Measurements from ENCODE around the gene DGKI.

The DGKI gene

DNA sequence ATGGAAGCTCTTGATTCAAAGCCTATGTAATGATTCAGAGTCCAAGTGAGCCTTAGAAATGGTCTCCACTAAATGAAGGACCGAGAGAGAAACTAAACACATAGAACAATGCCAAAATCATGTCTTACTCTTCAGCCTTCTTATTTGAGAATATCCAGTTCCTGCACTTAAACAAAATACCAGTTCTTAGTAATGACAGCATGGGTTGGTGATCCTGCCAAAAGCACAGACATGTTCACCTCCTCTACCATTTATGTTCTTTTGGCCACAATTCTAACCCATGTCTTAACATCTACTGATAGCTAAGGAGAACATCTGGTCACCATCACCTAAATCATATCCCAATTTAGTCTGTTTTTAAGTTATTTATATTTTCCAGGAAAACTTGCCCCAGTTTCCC lies 263.6 kb downstream of the DGKI start:
- no peak for DNase-seq

- DNase-seq, result no peak
These were observed 266.7 kb downstream of the DGKI start for GRCh38 chr7:137579913-137580640.

DNA sequence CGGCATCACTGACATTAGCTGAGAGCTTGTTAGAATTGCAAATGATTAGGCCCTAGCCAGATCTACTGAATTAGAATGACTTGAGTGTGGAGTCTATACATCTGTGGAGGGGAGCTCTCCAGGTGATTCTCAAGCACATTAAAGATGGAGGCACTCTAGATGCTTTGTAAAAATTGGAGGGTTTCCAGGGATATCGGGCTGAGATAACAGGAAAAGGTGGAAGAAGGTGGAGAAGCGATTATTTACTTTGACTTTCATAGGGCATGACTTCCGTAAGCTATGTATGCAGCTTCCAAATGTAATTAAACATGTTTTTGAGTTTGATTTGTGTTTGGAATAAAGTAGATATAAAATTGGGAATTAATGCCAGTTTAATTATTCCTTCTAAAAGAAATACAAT lies 268.2 kb downstream of the DGKI start:
- DNase-seq, result no peak

DNA sequence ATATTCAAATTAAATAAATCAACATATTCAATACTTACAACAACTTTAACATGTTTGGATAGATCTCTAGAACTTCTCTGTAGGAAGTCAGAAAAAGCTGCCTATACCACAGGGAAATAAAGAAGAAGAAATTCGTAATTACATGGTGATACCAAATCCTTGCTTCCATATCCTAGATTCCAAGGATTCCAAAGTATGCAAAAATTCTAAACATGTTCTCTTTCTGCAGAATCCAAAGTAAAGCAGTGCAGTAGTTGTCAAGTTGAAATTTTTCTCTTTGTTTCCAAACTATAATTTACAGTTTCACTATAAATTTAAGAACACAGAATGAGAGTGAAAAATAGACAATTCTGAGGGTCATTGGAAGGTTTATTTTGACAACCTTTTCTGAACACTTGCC lies 269.6 kb downstream of the DGKI start:
- no peak for DNase-seq

GRCh38 chr7:137576481-137576880 lies 270.3 kb downstream of the DGKI start:
- DNase-seq, result no peak

GRCh38 chr7:137574812-137575211 lies 272.0 kb downstream of the DGKI start:
- DNase-seq, result no peak

- DNase-seq, result no peak
These were observed 274.6 kb downstream of the DGKI start for GRCh38 chr7:137572056-137572784.

DNA sequence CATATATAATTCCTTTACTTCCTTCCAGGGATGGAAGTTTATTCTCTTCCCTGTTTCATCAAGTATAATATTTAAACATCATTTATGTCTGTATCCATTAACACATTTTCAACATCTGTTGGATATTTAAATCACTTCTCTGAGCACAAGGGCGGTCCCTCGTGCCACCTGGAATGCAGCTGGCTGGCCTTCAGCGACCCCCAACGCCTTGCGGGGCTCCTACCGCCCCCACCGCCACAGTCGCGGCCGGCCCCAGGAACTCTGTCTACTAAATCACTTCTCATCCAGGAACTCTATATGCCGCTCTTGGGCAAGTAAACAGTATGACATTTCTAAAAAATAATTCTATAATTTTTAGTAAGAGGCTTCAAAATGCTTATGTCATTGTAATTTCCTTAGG lies 282.1 kb downstream of the DGKI start:
- no peak for DNase-seq

GRCh38 chr7:137563981-137564380 lies 282.8 kb downstream of the DGKI start:
- DNase-seq, result no peak

GRCh38 chr7:137547485-137547884 lies 299.3 kb downstream of the DGKI start:
- DNase-seq, result no peak

DNA sequence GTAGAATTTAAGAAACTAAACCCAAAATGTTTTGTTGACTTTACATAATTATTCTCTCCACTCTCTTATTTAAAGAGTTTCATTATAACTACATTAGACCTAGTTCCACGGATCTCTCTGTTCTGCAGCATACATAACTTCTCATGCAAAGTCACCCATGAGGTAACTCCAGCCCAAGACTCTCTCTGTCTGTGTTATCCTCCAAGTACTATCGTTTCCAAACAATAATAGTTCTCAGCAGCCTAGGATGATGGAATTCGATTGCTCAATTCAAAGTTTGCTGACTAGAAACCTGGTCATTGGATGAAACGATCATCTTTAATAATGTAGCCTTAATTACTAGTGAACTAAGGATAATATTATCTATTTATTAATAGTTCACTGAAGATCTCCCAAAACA lies 300.1 kb downstream of the DGKI start:
- no peak for DNase-seq

DNA sequence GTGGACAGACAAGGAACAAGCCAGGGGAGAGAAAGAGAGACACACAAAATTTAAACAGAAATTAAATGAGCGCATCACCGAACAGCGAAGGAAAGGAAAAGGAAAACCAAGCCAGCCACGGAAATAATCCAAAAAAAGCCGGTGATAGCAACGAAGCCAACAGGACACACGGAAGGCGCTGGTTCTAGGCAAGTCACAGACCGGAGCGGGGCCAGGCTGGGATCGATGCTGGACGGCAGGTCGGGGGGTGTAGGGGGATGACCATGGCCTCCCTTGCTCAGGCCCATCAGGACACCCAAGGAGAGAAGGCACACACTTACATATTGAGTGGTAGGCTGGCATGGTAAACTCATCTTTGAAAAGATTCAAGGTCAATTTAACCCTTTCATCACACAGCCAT lies 300.8 kb downstream of the DGKI start:
- no peak for DNase-seq

GRCh38 chr7:137545059-137545716 lies 301.6 kb downstream of the DGKI start:
- DNase-seq, result no peak

GRCh38 chr7:137544453-137545058 lies 302.2 kb downstream of the DGKI start:
- DNase-seq, result no peak

DNA sequence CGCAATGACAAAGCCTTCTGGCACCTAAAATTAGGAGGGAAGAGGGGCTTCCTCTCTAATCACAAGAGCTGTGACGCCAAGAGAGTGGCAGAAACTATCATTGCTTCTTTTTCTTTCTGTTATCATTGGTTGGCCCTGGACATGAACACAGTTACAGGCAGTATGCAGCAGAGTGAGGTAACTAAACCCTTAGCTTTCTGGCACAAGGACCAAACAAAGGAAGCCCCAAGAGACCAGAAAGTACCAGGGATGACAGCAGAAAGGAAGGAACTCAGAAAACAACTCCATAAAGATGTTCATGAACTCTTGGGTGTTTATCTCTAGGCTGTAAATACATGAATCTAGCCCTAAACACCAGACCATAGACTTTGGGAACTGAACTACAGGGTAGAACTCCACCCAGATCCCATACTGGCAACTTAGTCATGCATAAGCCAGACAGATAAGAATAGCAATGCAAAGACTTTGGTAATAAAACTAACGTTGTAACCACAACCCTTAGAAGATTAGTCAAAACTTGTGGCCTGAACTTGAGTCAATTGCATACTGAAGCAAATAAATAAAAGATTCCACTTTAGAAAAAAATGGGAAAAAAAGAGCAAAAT lies 307.6 kb downstream of the DGKI start:
- DNase-seq, result no peak

DNA sequence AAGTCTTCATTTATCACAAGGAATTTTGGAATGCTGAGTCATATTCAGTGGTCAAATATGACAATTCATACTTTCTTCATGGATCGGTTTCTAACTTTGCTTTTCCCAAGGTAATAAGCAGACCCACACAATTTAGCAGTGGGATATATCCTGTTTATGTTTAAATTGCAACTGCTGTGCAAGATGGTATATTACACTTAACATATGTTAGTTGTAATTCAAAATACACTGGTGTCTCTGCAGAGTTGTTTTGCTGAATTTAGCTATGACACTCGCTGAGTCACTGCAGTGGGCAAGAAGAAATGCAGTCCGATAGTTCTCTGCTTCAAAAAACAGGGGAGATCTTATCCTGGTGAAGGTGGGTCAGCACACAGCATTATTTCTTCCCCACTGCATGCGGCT lies 308.4 kb downstream of the DGKI start:
- no peak for DNase-seq

DNA sequence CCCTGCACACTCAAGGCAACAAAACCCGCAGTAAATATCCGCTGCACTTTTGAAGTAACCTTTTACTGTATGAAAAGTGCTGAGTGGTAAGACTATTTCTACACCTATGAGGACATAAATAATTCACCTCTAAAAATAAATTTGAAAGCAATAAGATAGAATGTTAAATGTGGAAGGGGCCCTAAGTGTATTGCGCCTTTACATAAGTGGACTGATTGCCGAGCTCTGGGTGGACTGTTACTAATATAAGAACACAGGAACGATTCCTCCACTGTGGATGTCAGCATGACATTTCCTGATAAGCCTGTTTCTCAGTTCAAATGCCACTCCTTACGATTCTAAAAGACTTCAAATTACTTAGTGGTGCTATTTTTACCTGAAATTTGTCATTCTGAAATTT lies 311.2 kb downstream of the DGKI start:
- DNase-seq, result no peak

DNA sequence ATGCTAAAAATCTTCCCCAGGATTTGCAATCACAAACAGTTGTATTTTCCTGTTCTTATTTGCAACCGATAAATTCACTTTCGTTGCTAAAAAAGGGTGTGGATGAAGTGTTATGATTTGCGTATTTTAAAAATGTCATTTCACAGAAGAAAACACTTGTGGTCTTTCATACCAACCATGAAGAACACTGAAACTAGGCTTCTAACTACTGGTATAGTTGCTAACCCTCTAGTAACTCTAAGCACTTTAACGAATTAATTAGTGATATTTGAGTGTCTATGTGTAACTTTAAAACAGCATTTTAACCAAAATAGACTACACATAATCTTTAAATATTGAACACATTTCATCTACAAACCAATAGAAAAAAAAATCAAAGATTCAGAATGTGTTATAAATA lies 315.1 kb downstream of the DGKI start:
- no peak for DNase-seq

- no peak for DNase-seq
These were observed 319.1 kb downstream of the DGKI start for GRCh38 chr7:137527634-137528033.

DNA sequence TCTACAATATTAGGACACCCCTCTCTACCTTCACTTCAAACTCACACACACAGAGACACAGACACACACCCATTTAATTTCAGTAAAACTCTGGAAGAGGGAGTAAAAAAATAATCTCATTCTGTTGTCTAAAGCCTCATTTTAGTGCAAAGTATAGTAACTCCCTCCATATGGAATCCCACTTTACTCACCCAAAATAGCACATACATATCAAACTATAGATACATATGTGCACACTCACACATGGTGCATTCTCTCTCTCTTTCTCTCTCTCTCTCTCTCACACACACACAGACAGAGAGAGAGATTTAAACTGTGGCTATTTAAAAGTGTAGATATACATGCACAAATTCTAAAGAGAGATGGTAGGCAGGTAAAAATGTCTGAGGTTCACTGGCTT lies 323.6 kb downstream of the DGKI start:
- no peak for DNase-seq

- no peak for DNase-seq
These were observed 325.3 kb downstream of the DGKI start for GRCh38 chr7:137521451-137521850.

- no peak for DNase-seq
These were observed 326.8 kb downstream of the DGKI start for GRCh38 chr7:137519947-137520346.

DNA sequence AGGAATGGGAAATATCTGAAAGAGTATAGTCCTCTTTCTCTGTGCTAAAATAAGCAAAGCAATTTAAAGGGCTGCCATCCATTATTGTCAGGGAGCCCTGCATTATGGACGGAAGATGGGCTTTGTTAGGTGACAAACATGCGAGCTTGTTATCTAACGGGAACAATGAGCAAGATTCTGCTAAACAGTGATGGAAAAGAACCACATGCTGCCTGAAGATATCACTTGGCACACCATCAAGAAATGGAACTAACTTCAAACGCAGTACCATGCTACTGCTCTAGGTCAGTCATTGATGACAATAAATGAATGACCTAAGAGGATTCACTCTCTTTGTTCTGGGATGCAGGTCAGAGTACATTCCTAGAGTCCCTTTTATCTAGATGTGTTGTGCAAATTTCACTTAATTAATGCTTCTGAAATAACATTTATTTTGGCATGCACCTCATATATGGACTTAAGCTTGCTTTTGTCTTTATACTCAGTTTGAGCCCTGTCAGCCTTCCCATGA lies 327.5 kb downstream of the DGKI start:
- DNase-seq, result no peak

Measured in SHP77 treated with DMSO at 0.1 percent for 48 hours (cell line).